IMR-90 (cell line): ENCODE measurements around the gene WNT10A.

ENCODE experiments used
- RAD21 ChIP-seq: IDR thresholded peaks from 2 replicates; pipeline ENCODE4 v1.6.1; 2012; ENCODE audit warnings: low read length, improper control_type of control experiment
- RFX5 ChIP-seq: IDR thresholded peaks from 2 replicates; pipeline ENCODE4 v1.8.0; 2012; ENCODE audit warnings: low read depth, mild to moderate bottlenecking, low read length, moderate library complexity
- TF ChIP-seq, protein P1 (sequence below): conservative IDR thresholded peaks from 2 replicates; pipeline ENCODE4 v1.5.1; 2012; ENCODE audit warnings: mild to moderate bottlenecking, low read depth, low read length, improper control_type of control experiment

DNA sequence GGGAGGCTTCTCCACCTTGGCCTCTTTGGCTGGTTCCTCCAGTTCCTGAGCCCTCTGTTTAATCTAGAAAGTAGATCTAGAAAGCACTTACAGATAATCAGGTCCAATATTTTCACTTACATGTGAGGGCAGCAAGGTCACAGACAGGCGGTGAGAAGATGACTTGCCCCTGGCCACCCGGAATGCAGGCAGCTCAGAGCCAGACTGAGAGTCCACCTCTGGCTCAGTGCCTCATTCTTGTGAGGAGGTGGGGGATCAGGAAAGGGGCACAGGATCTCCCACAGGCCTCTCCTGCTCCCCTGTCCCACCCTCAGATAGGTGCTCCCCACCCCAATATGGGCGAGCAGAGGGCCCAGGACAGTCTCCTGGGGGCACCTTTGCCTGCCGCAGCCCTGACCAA lies 15.3 kb upstream of the WNT10A start:
- TF ChIP-seq RFX5 (no peak), RAD21 (no peak)
- TF ChIP-seq, protein P1, sequence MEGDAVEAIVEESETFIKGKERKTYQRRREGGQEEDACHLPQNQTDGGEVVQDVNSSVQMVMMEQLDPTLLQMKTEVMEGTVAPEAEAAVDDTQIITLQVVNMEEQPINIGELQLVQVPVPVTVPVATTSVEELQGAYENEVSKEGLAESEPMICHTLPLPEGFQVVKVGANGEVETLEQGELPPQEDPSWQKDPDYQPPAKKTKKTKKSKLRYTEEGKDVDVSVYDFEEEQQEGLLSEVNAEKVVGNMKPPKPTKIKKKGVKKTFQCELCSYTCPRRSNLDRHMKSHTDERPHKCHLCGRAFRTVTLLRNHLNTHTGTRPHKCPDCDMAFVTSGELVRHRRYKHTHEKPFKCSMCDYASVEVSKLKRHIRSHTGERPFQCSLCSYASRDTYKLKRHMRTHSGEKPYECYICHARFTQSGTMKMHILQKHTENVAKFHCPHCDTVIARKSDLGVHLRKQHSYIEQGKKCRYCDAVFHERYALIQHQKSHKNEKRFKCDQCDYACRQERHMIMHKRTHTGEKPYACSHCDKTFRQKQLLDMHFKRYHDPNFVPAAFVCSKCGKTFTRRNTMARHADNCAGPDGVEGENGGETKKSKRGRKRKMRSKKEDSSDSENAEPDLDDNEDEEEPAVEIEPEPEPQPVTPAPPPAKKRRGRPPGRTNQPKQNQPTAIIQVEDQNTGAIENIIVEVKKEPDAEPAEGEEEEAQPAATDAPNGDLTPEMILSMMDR = no peak
